HG02870 (cell line): ENCODE measurements around the gene IBSP.

ENCODE experiments used
- ATAC-seq: cut with Tn5 transposase; IDR thresholded peaks from one replicate; pipeline ENCODE4 v1.9.1; 2021; ENCODE audit warnings: mild to moderate bottlenecking, moderate library complexity; ENCODE audit not compliant: unreplicated experiment

IBSP gene

DNA sequence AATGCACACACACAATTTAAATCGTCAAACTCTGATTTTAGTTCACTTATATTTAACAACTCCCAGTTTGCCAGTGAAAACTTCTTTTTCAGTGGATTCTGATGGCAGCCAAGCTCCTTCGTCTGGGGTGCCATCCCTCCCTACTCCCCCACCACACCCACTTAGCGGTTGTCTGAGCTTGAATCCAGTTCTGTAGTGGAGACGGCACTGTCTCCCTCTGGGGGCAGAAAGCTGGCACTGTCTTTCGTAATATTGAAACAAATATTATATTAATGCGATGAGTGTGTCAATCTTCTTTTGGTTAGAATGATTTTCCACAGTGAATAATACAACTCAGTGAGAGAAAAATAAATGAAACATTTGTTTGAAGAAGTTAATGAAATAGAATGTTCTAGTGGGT lies 38.9 kb downstream of the IBSP start:
- no peak for ATAC-seq

DNA sequence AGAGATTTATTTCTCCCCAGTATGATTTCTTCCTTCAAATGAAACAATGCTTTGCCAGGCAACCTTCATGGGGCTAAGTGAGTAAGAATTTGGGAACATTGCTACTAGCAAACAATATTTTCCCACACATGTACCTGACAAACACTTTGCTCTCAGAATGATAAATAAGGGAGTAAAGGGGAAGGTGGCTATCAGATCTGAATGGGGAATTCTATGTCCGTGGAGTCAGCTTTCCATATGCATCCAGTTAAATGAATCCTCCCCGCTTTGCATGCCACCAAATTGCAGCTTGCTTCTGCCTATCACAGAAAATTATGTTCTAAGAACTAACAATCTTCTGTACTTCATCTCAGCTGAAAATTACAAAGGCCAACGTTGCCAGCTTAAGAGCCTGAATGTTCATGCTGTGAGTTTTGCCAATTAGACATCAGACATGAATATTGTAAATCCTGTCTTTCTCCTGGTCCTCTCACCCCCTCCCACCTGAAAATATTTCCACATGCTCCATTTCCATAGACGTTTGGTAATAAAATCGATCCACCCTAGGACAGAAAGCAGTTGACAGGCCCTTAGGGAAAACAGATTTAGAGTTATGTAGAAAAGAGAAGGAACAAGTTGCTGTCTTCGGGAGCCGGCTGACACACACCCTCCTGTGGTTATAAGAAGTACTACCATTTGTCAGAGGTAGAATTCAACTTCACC lies 39.7 kb downstream of the IBSP start:
- ATAC-seq: peak; percentile 64

DNA sequence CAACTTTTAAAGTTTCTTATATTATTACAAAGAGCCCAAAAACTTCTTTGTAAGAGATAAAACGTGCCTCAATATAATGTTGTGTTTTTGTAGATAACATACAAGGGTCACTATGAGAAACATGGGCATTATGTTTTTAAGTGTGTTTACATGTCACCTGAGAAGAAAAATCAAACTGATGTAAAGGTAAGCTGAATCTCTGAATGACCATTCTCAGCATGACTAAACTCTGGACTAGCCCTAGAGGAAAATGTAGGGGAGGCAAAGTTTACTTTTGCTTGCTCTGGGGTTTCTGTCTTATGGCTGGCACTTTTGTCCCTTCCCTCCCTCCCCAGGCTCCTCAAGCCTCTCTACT lies 40.2 kb downstream of the IBSP start:
- ATAC-seq: no peak

DNA sequence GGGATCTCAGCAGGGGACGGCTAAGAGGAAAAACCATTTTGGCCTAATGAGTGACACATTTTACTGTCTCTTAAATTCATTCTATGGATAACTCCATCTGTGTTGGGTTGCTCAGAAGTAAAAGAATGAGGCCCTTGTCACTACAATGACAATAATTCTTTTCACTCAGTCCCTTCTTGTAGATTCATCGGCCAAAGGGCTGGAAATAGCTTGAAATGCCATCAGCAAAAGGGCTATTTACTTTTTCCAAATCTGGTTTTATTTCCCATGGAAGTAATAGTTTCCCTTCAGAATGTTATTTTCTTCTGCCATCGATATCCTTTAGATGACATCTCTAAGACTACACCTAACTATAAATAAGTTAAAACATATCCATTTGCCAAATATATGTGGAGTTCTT lies 40.8 kb downstream of the IBSP start:
- ATAC-seq: no peak

DNA sequence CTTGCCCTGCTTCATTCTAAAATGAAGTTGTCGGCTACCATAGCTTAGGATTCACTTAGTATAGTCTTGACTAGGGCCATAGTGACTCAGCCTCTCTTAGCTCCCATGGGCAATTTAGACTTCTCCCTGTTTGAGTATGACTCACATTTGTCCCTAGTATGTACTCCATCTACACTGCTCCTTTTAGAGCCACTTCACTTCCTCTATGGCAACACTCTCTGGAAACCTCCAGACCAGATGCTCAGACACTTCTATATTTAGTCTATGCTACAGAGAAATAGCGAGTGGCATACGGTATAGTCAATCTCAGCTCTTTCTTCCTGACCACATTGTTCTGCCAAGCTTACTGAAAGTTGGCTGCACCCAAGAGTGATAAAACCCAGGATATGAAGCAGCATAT lies 44.6 kb downstream of the IBSP start:
- no peak for ATAC-seq

DNA sequence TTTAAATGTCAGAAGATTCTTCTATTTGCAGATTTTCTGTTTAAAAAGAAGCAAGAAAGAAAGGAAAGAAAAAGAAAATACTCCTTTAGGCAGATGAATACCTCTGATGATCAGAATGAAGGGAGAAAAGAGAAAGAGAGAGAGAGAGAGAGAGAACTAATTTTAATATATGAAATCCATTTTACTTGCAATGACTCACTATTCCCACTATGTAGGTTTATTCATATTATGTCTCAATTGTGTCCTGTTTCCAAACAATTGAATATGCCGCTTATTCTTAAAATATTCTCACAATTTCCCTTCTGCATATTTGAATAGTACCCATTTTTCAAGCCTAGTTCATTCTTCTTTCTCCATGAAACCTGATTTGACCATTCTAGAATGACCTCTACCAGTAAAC lies 45.1 kb downstream of the IBSP start:
- ATAC-seq: no peak

DNA sequence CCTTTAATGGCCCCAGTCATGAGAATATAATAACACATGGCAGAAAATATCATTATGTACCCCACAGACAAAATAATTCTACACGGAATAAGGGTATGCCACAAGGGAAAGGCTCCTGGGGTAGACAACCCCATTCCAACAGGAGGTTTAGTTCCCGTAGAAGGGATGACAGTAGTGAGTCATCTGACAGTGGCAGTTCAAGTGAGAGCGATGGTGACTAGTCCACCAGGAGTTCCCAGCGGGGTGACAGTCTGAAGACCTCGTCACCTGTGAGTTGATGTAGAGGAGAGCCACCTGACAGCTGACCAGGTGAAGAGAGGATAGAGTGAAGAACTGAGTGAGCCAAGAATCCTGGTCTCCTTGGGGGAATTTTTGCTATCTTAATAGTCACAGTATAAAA lies 46.9 kb downstream of the IBSP start:
- no peak for ATAC-seq

DNA sequence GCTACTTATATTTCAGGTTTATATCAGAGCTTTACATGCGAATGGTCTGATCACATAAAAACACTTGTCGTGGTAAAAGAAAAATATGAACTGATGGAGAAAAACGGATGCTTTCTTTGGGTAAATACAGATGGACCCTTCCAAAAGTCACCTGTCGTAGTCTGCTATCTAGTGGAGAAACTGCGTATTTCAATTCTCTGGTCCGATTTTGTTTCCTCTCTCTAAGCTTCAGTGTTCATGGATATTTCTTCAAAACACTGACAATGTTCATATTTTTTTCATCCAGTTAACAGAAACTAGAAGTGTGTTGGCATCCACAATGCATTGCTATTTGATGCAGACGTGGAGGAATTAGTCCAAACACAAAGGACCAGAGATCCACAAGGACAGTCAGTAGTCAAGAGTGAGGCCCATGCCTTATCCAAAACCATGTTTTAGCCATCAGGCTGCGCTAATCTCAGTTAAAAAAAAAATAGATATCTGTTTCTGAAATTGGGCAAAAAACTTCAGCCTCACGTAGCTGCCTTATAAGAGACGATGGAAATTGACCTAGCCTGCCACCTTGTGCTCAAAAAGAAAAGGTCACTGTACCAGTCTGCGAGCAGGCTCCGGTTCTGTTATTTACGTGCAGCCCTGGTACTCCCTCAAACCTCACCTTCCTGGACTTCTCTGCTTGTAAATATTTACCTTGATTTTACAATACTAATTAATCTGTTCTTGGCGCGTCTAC lies 49.4 kb downstream of the IBSP start:
- ATAC-seq: peak; percentile 98

DNA sequence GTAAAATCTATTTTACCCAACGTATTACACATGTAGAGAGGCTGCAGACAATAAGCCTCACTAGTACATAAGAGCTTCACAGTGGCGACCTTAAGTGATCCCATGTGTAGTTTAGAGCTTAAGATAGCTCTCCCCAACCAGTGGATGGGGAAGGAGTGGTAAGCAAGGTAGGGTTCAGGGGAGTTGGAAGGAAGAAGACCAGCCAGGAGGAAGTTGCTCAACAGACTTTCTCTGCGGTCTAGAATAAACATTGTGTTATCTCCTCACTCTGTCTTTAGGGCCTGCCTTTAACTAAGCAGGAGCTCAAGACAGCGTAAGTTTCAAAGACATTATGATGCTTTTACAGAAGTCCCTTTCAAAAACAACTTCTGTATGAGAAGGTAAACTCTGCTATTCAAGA lies 50.3 kb downstream of the IBSP start:
- ATAC-seq: no peak

DNA sequence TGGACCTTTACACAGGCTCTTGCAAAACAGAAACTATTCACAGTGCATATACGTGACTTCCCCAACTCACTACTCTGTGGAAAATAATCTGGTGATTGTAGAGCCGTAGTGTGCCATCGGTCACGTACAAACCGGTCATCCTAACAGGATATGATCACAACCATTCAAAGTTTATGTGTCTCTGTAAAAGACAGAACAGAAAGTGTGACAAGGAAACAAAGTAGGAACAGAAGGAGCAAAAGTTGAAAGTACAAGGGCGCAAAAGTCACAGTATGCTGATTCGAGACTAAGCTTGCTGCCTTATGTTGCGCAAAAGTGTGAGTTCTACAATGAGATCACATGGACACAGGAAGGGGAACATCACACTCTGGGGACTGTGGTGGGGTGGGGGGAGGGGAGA lies 52.0 kb downstream of the IBSP start:
- no peak for ATAC-seq

DNA sequence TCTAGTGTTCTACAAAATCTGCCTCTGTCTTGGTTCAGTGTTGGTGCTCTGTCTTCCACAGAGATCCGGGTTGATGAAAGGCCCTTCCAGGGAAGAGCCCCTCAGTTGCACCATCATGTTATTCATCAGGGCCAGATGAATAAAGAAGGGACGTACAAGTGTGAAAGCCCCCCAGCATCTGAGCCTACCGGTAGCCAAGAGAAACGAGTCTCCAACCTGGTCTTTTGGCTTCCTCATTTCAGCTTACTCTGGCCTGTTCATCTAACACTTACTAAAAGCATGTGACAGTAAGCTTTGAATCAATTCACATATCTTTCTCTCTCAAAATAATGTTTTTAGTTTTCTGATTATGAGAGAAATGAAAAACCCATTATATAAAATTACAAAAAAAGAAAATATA lies 52.6 kb downstream of the IBSP start:
- no peak for ATAC-seq

DNA sequence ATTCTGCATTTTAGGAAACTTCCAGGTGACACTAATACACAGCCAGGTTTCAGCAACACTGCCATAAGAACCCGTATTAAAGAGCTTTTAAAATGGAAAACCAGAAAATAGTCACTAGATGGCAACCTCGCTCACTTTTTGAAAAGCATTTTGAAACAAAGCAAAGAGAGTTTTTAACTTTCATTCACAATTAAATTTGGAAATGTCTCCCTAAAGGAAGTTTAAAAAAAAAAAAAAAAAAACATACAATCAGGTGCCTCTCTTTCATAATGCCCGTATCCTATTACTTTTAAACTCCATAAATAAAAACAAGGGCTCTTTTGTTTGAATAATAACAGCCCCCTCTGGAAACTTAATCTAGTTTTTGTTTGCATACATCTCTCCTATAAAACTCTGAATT lies 53.8 kb downstream of the IBSP start:
- ATAC-seq: no peak

DNA sequence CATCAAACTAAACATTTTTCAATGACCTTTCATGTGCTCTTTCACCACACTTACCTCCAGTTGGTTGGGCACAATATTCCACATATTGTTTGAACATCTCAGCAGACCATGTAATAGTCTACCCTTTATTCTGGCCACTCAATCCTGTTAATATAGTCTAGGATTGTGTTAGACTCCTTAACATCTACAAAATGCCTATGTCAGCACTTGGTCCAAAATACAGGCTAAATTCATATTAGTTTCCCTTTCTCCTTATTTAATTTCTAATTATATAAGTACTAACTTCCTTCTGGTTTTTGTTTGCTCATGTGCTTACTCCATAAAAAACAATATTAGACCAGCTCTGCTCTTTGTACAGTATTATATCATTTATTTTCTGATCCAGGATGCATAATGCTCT lies 54.5 kb downstream of the IBSP start:
- ATAC-seq: no peak

DNA sequence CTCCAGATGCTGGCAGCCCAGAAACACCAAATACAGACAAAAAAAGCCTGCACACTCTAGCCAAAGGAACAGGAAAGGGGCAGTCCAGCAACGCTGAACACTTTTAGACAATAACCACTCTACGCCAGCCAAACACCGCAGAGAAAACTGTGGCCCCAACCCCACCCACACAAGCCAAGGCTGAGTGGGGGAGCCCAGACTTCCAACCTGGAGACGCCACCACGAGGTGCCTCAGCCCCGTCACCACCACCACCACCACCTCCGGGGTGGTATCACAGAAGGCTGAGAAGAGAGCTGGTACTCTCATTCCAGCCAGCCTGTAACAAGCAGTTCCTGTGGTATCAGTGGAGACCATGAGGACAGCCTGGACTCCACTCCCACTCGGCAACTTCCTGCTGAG lies 56.2 kb downstream of the IBSP start:
- no peak for ATAC-seq

DNA sequence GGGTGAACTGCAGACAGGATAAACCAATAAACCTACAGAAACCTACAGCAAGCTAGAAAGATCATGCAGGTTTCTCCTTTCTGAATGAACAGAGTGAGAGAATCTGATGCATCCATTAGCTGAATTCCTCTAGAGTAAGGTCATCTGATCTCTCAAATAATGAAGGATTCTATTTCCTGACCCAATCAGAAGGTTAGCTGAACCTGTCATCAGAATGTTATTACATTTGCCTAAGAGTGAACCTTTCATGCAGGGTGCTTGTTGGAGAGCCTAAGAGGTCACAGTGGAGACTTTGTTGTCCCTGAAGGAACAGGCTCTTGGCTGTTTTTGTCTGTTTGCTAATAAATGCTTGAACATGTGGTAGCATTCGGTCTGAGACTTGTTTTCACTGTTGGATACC lies 57.5 kb downstream of the IBSP start:
- ATAC-seq: no peak

DNA sequence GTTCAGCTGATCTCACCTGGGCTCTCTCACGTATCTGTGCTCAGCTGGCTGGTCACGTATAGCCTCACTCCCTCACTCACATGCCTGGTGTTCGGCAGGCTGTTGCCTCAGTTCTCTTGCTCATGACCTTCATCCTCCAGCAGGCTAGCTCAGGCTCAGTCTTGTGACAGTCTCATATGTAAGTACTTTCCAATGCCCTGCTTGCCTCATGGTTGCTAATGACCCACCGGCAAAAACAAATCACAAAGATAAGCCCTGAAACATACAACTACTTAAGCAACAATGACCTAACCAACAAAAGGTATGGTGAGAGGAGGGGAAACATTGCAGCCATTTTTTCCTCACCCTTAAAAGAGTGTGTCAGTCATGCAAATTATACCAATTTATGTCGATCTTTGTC lies 58.4 kb downstream of the IBSP start:
- ATAC-seq: no peak
